Ishikawa (cell line): ENCODE results near the gene MDM1.

Experiments
- CEBPB ChIP-seq: IDR thresholded peaks from 2 replicates; pipeline ENCODE4 v1.6.1; 2012
- CREB1 ChIP-seq: IDR thresholded peaks from 2 replicates; pipeline ENCODE4 v1.6.1; 2012; ENCODE audit warnings: low read depth
- EGR1 ChIP-seq: IDR thresholded peaks from 2 replicates; pipeline ENCODE4 v1.6.1; 2012
- EP300 ChIP-seq: IDR thresholded peaks from 2 replicates; pipeline ENCODE4 v1.6.1; 2012; ENCODE audit warnings: borderline replicate concordance
- FOXM1 ChIP-seq: IDR thresholded peaks from 2 replicates; pipeline ENCODE4 v1.6.1; 2012; ENCODE audit warnings: low read depth, borderline replicate concordance
- MAX ChIP-seq: IDR thresholded peaks from 2 replicates; pipeline ENCODE4 v1.6.1; 2012
- NFIC ChIP-seq: IDR thresholded peaks from 2 replicates; pipeline ENCODE4 v1.6.1; 2012
- RAD21 ChIP-seq: IDR thresholded peaks from 2 replicates; pipeline ENCODE4 v1.6.1; 2012; ENCODE audit warnings: low read depth
- TAF1 ChIP-seq: IDR thresholded peaks from 2 replicates; pipeline ENCODE4 v1.6.1; 2012; ENCODE audit warnings: low read depth, mild to moderate bottlenecking
- TCF12 ChIP-seq: IDR thresholded peaks from 2 replicates; pipeline ENCODE4 v1.6.1; 2012; ENCODE audit warnings: low read depth
- TEAD4 ChIP-seq: IDR thresholded peaks from 2 replicates; pipeline ENCODE4 v1.6.1; 2012
- YY1 ChIP-seq: IDR thresholded peaks from 2 replicates; pipeline ENCODE4 v1.6.1; 2012; ENCODE audit warnings: low read depth
- ZBTB7A ChIP-seq: IDR thresholded peaks from 2 replicates; pipeline ENCODE4 v1.6.1; 2012; ENCODE audit warnings: low read depth
- TF ChIP-seq, protein P1 (sequence below): IDR thresholded peaks from 2 replicates; pipeline ENCODE4 v1.6.1; 2012
- TF ChIP-seq, protein P2 (sequence below): IDR thresholded peaks from 2 replicates; pipeline ENCODE4 v1.6.1; 2012; ENCODE audit warnings: low read depth, mild to moderate bottlenecking

Gene MDM1

GRCh38 chr12:68325966-68326365 lies 6.2 kb downstream of the MDM1 start:
- TF ChIP-seq MAX (no peak), EGR1 (no peak), ZBTB7A (no peak), RAD21 (no peak), YY1 (no peak), FOXM1 (no peak), TAF1 (no peak), NFIC (no peak), EP300 (no peak), CREB1 (no peak), TEAD4 (no peak)
- TF ChIP-seq, protein P1, sequence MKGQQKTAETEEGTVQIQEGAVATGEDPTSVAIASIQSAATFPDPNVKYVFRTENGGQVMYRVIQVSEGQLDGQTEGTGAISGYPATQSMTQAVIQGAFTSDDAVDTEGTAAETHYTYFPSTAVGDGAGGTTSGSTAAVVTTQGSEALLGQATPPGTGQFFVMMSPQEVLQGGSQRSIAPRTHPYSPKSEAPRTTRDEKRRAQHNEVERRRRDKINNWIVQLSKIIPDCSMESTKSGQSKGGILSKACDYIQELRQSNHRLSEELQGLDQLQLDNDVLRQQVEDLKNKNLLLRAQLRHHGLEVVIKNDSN: no peak
- TF ChIP-seq, protein P2, sequence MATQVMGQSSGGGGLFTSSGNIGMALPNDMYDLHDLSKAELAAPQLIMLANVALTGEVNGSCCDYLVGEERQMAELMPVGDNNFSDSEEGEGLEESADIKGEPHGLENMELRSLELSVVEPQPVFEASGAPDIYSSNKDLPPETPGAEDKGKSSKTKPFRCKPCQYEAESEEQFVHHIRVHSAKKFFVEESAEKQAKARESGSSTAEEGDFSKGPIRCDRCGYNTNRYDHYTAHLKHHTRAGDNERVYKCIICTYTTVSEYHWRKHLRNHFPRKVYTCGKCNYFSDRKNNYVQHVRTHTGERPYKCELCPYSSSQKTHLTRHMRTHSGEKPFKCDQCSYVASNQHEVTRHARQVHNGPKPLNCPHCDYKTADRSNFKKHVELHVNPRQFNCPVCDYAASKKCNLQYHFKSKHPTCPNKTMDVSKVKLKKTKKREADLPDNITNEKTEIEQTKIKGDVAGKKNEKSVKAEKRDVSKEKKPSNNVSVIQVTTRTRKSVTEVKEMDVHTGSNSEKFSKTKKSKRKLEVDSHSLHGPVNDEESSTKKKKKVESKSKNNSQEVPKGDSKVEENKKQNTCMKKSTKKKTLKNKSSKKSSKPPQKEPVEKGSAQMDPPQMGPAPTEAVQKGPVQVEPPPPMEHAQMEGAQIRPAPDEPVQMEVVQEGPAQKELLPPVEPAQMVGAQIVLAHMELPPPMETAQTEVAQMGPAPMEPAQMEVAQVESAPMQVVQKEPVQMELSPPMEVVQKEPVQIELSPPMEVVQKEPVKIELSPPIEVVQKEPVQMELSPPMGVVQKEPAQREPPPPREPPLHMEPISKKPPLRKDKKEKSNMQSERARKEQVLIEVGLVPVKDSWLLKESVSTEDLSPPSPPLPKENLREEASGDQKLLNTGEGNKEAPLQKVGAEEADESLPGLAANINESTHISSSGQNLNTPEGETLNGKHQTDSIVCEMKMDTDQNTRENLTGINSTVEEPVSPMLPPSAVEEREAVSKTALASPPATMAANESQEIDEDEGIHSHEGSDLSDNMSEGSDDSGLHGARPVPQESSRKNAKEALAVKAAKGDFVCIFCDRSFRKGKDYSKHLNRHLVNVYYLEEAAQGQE: no peak

GRCh38 chr12:68324531-68324930 lies 7.6 kb downstream of the MDM1 start:
- TF ChIP-seq, protein P2: no peak
- no peak for TF ChIP-seq FOXM1
- TF ChIP-seq, protein P1: no peak

DNA sequence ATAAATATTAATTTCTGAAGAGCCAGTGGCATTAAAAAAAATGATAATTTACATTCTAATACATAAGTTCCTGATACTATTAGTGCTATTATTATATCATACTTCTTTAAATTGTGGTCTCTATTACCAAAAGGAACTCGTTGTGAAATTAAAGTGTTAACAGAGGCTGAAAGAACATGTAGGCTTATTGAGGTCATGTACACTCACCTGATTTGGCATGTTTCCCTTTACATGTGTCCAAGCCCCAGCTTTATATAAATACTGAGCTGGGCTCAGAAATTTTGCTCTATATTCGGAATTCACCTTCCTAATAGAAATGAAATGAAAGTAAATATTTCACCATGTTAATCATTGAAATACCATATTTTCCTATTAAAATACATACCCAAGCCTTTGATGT lies 11.0 kb downstream of the MDM1 start:
- TF ChIP-seq, protein P2: no peak
- TF ChIP-seq EP300 (no peak), MAX (no peak), TCF12 (no peak), ZBTB7A (no peak), CREB1 (no peak), TEAD4 (no peak), EGR1 (no peak), YY1 (no peak), NFIC (no peak), CEBPB (no peak), TAF1 (no peak), RAD21 (no peak), FOXM1 (no peak)
- TF ChIP-seq, protein P1: no peak

DNA sequence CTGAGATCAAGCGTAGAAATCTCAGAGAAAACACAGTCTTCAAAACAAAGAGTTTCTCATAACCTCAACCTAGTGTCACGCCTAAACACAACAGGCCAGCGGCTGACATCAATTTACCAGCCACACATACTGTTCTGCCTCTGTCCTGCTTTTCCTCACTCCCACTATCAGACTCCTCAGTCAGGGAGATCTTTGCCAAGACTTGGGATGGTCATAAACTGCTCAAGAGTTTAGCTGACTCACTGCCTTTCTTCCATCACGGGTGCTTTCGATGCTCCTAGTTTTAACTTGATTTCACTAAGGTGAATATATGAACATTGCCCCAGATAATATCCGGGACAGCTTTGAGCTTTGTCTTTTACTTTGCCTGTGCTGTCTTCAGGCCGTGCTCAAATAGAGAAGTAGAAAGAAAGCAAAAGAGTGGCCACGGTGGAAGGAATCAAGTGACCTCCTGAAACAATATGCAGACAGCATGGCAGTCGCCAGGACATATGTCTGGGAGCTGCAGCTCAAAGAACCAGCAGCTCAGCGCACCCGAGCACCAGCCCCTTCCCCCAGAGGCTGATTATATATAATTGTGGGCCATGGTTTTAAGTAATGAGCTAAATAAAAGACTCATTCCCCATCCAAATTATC lies 12.1 kb downstream of the MDM1 start:
- TF ChIP-seq EGR1 (no peak), CREB1 (no peak), TEAD4 (no peak), CEBPB (no peak), EP300 (no peak), RAD21 (no peak), YY1 (no peak), TCF12 (no peak)
- TF ChIP-seq, protein P2: no peak
